GM18511 (cell line): ENCODE data around the gene HACD4.
"Not testable (repeated sequence)": the region's sequence is repeated elsewhere in the genome, so short reads cannot be mapped to it uniquely, and the experiment has no call there.

Experiments
- ATAC-seq: cut with Tn5 transposase; IDR thresholded peaks from one replicate; pipeline ENCODE4 v1.9.1; 2021; ENCODE audit warnings: mild to moderate bottlenecking, moderate library complexity; ENCODE audit not compliant: unreplicated experiment

The HACD4 gene

GRCh38 chr9:20973246-20973947 lies 58.0 kb downstream of the HACD4 start:
- ATAC-seq, result not testable (repeated sequence)

DNA sequence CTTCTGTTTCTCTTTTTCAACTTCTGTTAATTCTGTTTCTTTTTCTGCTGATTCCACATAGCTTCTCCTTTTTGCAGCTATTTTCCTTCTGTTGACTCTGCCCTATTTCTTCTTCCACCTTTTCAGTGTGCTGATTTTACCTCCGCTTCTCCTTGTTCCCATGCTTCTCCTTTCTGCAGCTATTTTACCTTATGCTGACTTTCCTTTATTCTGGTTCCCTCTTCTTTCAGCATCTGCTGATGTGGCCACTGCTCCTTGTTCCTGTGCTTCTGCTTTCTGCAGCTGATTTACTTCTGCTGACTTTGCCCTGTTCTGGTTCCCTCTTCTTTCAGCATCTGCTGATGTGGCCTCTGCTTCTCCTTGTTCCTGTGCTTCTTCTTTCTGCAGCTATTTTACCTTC lies 58.8 kb downstream of the HACD4 start:
- ATAC-seq, result no peak

DNA sequence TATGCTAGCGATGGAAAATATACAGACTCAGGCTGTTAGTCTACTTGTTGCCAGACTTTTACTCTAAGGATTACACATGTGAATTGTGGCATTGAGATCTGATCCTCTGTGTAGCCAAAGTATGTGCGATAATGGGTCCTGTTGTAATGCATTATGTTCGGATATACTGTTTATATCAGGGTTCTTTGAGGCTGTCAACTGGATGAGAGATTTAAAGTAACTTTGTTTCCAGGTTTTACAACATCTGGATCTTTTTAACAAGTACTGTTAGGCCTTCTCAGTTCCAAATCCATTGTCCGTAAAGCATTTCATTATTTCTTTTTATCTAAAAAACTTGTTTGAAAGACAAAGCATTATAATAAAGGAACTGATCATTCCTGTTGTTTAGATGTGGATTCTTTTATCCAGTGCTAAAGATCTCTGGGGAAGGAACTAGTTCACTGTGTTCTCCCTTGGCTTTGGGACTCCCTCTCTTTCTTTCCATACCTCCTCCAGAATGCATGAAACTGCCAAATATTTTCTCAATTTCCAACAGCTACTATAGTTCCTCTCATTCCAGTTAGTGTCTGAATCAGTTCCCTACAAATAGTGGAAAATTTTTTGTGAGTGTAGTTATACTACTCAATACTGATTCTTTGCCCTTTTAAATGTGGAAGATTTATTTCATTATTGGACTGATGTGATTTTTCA lies 68.8 kb downstream of the HACD4 start:
- ATAC-seq, result no peak

DNA sequence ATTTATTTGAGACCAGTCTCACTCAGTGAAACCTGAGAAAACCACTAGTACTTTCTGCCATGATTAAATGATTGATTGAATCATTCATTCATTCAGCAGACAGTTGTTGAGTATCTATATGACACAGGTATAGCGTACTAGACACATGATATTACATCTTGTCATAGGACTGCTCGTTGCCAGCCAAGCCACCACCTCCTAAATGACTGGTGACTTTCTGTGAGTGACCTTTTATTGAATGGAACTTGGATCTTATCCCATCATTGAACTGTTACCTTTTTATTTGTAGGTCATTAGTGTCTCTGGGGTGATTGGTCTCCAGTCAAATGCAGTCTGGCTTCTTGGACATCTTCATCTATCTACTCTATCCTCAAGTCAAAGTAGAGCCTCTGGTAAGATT lies 80.7 kb downstream of the HACD4 start:
- no peak for ATAC-seq
